Measurements from ENCODE around the gene SRD5A2. TPM values are rescaled to one million over a fixed set of nuclear protein-coding genes. Genes with fewer than 3 reads are reported as not detected.

The SRD5A2 gene
- total RNA-seq, 1 donor from 2014 or later, result not detected

DNA sequence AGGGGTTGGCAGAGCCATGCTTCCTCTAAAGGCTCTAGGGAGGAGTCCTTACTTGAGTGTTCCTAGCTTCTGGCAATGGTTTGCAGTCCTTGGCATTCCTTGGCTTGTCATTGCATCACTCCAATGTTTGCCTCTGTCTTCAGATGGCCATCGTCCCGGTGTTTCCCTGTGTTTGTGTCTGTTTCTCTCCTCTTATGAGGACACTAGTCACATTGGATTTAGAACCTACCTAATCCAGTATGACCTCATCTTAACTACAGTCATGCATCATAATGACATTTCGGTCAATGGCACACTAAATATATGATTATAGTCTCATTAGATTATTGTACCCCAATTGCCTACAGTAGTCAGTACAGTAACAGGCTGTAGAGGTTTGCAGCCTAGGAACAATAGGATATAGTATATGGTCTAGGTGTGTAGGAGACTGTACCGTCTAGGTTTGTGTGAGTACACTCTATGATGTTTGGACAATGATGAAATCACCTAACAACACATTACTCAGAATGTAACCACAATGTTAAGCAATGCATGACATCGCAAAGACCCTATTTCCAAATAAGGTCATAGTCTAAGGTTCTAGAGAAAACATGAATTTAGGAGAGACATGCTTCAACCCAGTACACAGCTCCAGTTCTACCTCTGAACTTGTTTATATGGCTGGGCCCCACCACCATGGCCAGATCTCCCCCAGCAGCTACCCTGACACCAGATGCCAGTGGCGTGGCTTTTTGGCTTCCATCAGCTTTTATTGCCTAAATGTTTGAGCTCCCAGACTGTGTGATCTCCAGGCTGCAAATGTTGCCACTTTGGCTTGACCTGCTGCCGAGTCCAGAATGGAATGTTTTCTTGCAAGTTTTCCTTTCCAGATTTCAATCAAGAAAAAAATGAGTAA lies 22.1 kb downstream of the SRD5A2 start:
- no peak overlapping the region for H3K4me3 Mint-ChIP-seq
- H3K27me3 Mint-ChIP-seq (ENCODE audit: insufficient read depth), result no peaks in the 10 kb centered on the region
- no peaks in the 10 kb centered on the region for H3K36me3 Mint-ChIP-seq (ENCODE audit: low read depth)
- intact Hi-C loops (cut with micrococcal nuclease), result no loop called here
- DNase-seq (ENCODE audit: low spot score), result no peak
- H3K4me1 Mint-ChIP-seq (ENCODE audit: low read depth), result no peaks in the 10 kb centered on the region
- no peak overlapping the region for H3K27ac Mint-ChIP-seq
- peaks cover 10% of the 10 kb centered on the region for H3K9me3 Mint-ChIP-seq

GRCh38 chr2:31556940-31557339 lies 23.8 kb downstream of the SRD5A2 start:
- DNase-seq (ENCODE audit: low spot score), result no peak
- Mint-ChIP-seq H3K27ac (no peak overlapping the region), H3K4me3 (no peak overlapping the region), H3K27me3 (ENCODE audit: insufficient read depth) (no peaks in the 10 kb centered on the region), H3K9me3 (peaks cover 10% of the 10 kb centered on the region), H3K36me3 (ENCODE audit: low read depth) (no peaks in the 10 kb centered on the region), H3K4me1 (ENCODE audit: low read depth) (no peaks in the 10 kb centered on the region)
- intact Hi-C loops (cut with micrococcal nuclease), result no loop called here

DNA sequence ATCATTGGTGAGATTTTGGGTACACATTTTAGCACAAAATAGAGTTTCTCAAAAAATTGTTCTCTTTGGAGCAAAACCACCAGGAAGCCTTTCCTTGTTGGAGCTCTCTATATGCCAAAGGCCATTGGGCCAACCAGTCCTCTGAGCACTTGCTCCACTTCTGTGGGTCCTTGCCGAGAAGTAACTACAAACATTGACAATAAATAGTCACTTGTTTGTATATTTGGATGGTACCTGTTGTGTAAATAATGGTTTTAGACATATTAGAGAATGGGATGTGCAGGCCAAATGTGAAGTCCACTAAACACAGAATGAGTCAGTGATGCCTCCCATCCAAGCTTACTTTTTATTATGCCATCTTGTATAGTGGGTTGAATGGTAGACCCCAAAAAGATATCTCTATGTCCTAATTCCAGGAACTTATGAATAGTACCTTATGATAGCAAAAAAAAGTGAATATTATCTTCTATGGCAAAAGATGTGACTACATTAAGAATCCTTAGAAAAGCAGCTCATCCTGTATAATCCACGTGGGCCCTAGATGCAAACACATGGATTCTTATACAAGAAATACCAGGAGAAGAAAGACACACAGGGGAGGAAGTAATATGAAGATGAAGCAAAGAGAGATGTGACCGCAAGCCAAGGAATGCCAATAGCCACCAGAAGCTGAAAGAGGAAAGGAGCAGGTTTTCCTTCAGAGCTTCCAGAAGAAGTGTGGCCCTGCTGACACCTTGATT lies 24.6 kb downstream of the SRD5A2 start:
- DNase-seq (ENCODE audit: low spot score), result no peak
- H3K27ac Mint-ChIP-seq, result no peak overlapping the region

GRCh38 chr2:31553362-31553761 lies 27.4 kb downstream of the SRD5A2 start:
- intact Hi-C loops (cut with micrococcal nuclease), result no loop called here
- no peak for DNase-seq (ENCODE audit: low spot score)
- H3K4me3 Mint-ChIP-seq, result no peak overlapping the region
- no peaks in the 10 kb centered on the region for H3K36me3 Mint-ChIP-seq (ENCODE audit: low read depth)
- no peaks in the 10 kb centered on the region for H3K4me1 Mint-ChIP-seq (ENCODE audit: low read depth)
- H3K9me3 Mint-ChIP-seq, result peaks cover 10% of the 10 kb centered on the region
- no peak overlapping the region for H3K27ac Mint-ChIP-seq
- no peaks in the 10 kb centered on the region for H3K27me3 Mint-ChIP-seq (ENCODE audit: insufficient read depth)

More for the DNA sequence above, 24.6 kb downstream of the SRD5A2 start:
- H3K27me3 Mint-ChIP-seq (ENCODE audit: insufficient read depth), result no peaks in the 10 kb centered on the region
- intact Hi-C loops (cut with micrococcal nuclease), result no loop called here
- H3K4me3 Mint-ChIP-seq, result no peak overlapping the region
- H3K4me1 Mint-ChIP-seq (ENCODE audit: low read depth), result no peaks in the 10 kb centered on the region
- peaks cover 10% of the 10 kb centered on the region for H3K9me3 Mint-ChIP-seq
- no peaks in the 10 kb centered on the region for H3K36me3 Mint-ChIP-seq (ENCODE audit: low read depth)

DNA sequence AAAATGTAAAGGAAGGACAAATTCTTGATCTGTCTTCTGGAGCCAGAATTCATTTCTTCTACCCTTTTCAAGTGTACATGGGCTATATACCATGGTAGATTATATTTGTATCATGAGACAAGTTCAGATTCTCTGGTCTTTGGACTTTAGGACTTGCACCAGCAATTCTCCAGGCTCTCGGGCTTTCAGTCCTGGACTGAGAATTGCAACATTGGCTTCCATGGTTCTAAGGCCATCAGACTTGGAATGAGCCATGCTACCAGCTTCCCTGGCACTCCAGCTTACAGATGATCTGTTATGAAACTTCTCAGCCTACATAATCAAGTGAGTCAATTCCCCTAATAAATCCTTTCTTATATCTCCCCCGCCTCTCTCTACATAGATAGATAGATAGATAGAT lies 33.3 kb downstream of the SRD5A2 start:
- no peak for DNase-seq (ENCODE audit: low spot score)

DNA sequence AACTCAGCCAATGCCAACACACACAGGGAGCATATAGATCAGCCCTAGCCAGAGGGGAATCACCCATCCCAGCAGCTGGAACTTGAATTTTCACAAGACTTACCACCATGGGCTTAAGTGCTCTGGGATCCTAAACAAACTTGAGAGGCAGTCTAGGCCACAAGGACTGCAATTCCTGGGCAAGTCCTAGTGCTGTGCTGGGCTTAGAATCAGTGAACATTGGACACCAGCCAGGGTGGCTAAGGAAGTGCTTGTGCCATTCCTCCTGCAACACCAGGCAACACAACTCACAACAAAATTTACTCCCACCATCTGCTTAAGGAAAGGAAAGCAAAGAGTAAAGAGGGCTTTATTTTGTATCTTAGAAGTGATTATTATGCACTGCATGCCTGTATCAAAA lies 38.9 kb downstream of the SRD5A2 start:
- H3K9me3 Mint-ChIP-seq, result peaks cover 12% of the 10 kb centered on the region
- no peaks in the 10 kb centered on the region for H3K4me1 Mint-ChIP-seq (ENCODE audit: low read depth)
- H3K36me3 Mint-ChIP-seq (ENCODE audit: low read depth), result no peaks in the 10 kb centered on the region
- DNase-seq (ENCODE audit: low spot score), result no peak
- H3K27ac Mint-ChIP-seq, result no peak overlapping the region
- no peaks in the 10 kb centered on the region for H3K27me3 Mint-ChIP-seq (ENCODE audit: insufficient read depth)
- intact Hi-C loops (cut with micrococcal nuclease), result no loop called here
- H3K4me3 Mint-ChIP-seq, result no peak overlapping the region

More for the DNA sequence above, 33.3 kb downstream of the SRD5A2 start:
- peaks cover 10% of the 10 kb centered on the region for H3K9me3 Mint-ChIP-seq
- no peaks in the 10 kb centered on the region for H3K36me3 Mint-ChIP-seq (ENCODE audit: low read depth)
- no peak overlapping the region for H3K27ac Mint-ChIP-seq
- H3K4me1 Mint-ChIP-seq (ENCODE audit: low read depth), result no peaks in the 10 kb centered on the region
- H3K27me3 Mint-ChIP-seq (ENCODE audit: insufficient read depth), result no peaks in the 10 kb centered on the region
- no peak overlapping the region for H3K4me3 Mint-ChIP-seq
- intact Hi-C loops (cut with micrococcal nuclease), result no loop called here

DNA sequence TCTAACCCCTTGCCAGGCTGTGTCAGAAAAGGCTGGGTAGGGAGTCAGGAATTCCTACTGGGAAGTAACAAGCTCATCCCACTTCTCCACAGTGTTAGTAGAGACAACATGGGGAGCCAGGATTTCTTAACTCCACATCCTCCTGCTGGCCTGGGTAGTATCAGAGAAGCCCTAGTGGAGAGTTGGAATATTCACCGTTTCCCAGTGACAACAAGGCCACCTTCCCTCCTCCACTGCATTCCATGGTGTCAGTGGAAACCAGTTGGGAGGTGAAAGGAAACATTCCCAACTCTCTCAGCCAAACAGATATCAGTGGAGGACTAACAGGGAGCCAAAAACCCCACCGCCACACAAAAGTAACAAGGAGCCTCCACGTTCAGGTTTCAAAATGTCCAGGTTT lies 41.2 kb downstream of the SRD5A2 start:
- Mint-ChIP-seq H3K4me3 (no peak overlapping the region), H3K36me3 (ENCODE audit: low read depth) (no peaks in the 10 kb centered on the region), H3K27me3 (ENCODE audit: insufficient read depth) (peaks cover 2% of the 10 kb centered on the region), H3K27ac (no peak overlapping the region), H3K4me1 (ENCODE audit: low read depth) (no peaks in the 10 kb centered on the region), H3K9me3 (peaks cover 12% of the 10 kb centered on the region)
- intact Hi-C loops (cut with micrococcal nuclease), result no loop called here
- no peak for DNase-seq (ENCODE audit: low spot score)

DNA sequence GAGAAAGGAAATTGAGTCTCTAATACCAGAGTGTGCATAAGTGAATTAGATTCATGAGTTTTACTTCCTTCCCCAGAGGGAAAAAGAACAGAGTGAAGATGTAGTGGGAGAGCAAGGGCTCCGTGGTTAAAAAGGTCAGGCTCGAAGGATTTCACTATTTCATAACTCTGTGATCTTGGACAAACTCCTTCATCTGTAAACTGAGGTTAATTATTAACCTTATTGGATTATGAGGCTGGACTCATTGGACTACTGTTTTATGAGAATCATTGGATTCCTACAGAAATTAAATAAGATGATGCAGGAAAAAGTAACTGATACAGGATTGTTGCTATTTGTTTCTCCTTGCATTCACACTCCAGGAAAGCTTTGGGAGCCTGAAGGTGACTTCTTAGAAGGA lies 45.0 kb downstream of the SRD5A2 start:
- no peaks in the 10 kb centered on the region for H3K36me3 Mint-ChIP-seq (ENCODE audit: low read depth)
- H3K4me3 Mint-ChIP-seq, result no peak overlapping the region
- H3K27ac Mint-ChIP-seq, result no peak overlapping the region
- intact Hi-C loops (cut with micrococcal nuclease), result no loop called here
- DNase-seq (ENCODE audit: low spot score), result no peak
- no peaks in the 10 kb centered on the region for H3K9me3 Mint-ChIP-seq
- peaks cover 2% of the 10 kb centered on the region for H3K27me3 Mint-ChIP-seq (ENCODE audit: insufficient read depth)
- no peaks in the 10 kb centered on the region for H3K4me1 Mint-ChIP-seq (ENCODE audit: low read depth)

GRCh38 chr2:31534636-31535035 lies 46.1 kb downstream of the SRD5A2 start:
- H3K36me3 Mint-ChIP-seq (ENCODE audit: low read depth), result no peaks in the 10 kb centered on the region
- peaks cover 2% of the 10 kb centered on the region for H3K27me3 Mint-ChIP-seq (ENCODE audit: insufficient read depth)
- intact Hi-C loops (cut with micrococcal nuclease), result no loop called here
- H3K4me3 Mint-ChIP-seq, result no peak overlapping the region
- H3K4me1 Mint-ChIP-seq (ENCODE audit: low read depth), result no peaks in the 10 kb centered on the region
- H3K27ac Mint-ChIP-seq, result no peak overlapping the region
- no peaks in the 10 kb centered on the region for H3K9me3 Mint-ChIP-seq
- DNase-seq (ENCODE audit: low spot score), result no peak

DNA sequence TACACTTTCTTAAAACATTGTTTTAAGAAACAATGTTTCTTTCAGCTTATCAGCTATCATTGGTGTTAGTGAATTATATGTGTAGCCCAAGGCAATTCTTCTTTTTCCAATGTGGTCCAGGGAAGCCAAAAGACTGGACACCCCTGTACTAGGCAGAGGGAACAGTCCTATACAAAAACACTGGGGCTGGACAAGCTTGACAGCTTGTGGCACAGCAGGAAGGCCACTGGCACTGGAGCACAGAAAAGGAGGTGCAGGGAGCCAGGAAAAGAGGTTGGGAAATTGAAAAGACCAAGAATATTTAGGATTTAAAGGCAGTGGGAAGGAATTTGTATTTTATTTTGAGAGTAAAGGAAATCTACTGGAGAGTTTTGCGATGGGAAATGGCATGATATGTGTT lies 47.7 kb downstream of the SRD5A2 start:
- H3K27ac Mint-ChIP-seq, result no peak overlapping the region
- H3K4me3 Mint-ChIP-seq, result no peak overlapping the region
- H3K27me3 Mint-ChIP-seq (ENCODE audit: insufficient read depth), result peaks cover 2% of the 10 kb centered on the region
- H3K9me3 Mint-ChIP-seq, result no peaks in the 10 kb centered on the region
- no peaks in the 10 kb centered on the region for H3K4me1 Mint-ChIP-seq (ENCODE audit: low read depth)
- intact Hi-C loops (cut with micrococcal nuclease), result no loop called here
- DNase-seq (ENCODE audit: low spot score), result no peak
- H3K36me3 Mint-ChIP-seq (ENCODE audit: low read depth), result no peaks in the 10 kb centered on the region

GRCh38 chr2:31531101-31531500 lies 49.6 kb downstream of the SRD5A2 start:
- H3K4me1 Mint-ChIP-seq (ENCODE audit: low read depth), result no peaks in the 10 kb centered on the region
- DNase-seq (ENCODE audit: low spot score), result no peak
- H3K4me3 Mint-ChIP-seq, result no peak overlapping the region
- H3K36me3 Mint-ChIP-seq (ENCODE audit: low read depth), result no peaks in the 10 kb centered on the region
- H3K27me3 Mint-ChIP-seq (ENCODE audit: insufficient read depth), result peaks cover 2% of the 10 kb centered on the region
- no peak overlapping the region for H3K27ac Mint-ChIP-seq
- no peaks in the 10 kb centered on the region for H3K9me3 Mint-ChIP-seq
- intact Hi-C loops (cut with micrococcal nuclease), result no loop called here

DNA sequence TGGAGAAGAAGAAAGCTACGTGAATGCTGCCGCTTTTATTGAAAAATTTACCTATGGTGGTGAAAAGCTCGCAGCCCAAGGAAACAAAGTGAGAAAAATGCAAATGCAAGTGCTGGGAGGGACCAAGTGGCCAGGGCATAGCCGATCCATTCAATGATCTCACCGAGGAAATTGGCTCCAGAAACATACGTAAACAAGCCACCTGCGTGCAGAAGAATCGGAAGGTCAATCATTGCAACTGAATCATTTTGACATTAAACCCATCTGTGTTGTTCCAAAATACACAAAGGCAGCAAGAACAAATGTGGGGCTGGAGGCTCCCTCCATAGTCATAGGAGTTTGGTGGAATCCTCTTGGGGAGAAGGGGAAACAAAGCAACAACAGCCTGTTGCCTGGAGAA lies 51.5 kb downstream of the SRD5A2 start:
- no peak for DNase-seq (ENCODE audit: low spot score)
- H3K4me1 Mint-ChIP-seq (ENCODE audit: low read depth), result no peaks in the 10 kb centered on the region
- no peaks in the 10 kb centered on the region for H3K9me3 Mint-ChIP-seq
- no peak overlapping the region for H3K4me3 Mint-ChIP-seq
- no peak overlapping the region for H3K27ac Mint-ChIP-seq
- peaks cover 3% of the 10 kb centered on the region for H3K27me3 Mint-ChIP-seq (ENCODE audit: insufficient read depth)
- no peaks in the 10 kb centered on the region for H3K36me3 Mint-ChIP-seq (ENCODE audit: low read depth)
- intact Hi-C loops (cut with micrococcal nuclease), result loop anchor here (10.0 kb wide), 1 partner anchor 174 kb away; no protein-coding TSS in a partner anchor

DNA sequence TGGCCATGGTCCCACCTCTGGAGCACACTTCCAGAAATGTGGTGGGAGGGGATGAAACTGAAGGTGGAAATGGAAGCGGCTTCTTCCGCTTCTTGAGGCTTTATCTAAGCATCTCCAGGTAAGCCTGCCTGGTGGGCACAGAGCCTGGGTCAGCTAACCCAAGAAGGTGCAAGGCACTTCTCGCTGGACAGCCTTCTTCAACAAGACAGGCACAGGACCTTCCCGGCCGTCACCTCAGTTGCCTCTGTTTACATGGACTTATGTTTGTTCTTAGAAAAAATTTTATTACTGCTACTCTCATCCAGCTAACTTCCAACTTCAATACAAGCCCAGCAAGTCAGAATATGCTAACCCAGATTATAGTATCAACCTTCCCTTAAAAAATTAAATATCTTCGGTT lies 51.9 kb downstream of the SRD5A2 start:
- H3K27ac Mint-ChIP-seq, result no peak overlapping the region
- DNase-seq (ENCODE audit: low spot score), result no peak
- peaks cover 3% of the 10 kb centered on the region for H3K27me3 Mint-ChIP-seq (ENCODE audit: insufficient read depth)

More for the DNA sequence above, 51.9 kb downstream of the SRD5A2 start:
- intact Hi-C loops (cut with micrococcal nuclease), result loop anchor here (10.0 kb wide), 1 partner anchor 174 kb away; no protein-coding TSS in a partner anchor
- no peaks in the 10 kb centered on the region for H3K9me3 Mint-ChIP-seq
- no peak overlapping the region for H3K4me3 Mint-ChIP-seq
- no peaks in the 10 kb centered on the region for H3K36me3 Mint-ChIP-seq (ENCODE audit: low read depth)
- H3K4me1 Mint-ChIP-seq (ENCODE audit: low read depth), result no peaks in the 10 kb centered on the region
